Measurements from ENCODE around the gene LOXL3.

The LOXL3 gene, protein sequence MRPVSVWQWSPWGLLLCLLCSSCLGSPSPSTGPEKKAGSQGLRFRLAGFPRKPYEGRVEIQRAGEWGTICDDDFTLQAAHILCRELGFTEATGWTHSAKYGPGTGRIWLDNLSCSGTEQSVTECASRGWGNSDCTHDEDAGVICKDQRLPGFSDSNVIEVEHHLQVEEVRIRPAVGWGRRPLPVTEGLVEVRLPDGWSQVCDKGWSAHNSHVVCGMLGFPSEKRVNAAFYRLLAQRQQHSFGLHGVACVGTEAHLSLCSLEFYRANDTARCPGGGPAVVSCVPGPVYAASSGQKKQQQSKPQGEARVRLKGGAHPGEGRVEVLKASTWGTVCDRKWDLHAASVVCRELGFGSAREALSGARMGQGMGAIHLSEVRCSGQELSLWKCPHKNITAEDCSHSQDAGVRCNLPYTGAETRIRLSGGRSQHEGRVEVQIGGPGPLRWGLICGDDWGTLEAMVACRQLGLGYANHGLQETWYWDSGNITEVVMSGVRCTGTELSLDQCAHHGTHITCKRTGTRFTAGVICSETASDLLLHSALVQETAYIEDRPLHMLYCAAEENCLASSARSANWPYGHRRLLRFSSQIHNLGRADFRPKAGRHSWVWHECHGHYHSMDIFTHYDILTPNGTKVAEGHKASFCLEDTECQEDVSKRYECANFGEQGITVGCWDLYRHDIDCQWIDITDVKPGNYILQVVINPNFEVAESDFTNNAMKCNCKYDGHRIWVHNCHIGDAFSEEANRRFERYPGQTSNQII

DNA sequence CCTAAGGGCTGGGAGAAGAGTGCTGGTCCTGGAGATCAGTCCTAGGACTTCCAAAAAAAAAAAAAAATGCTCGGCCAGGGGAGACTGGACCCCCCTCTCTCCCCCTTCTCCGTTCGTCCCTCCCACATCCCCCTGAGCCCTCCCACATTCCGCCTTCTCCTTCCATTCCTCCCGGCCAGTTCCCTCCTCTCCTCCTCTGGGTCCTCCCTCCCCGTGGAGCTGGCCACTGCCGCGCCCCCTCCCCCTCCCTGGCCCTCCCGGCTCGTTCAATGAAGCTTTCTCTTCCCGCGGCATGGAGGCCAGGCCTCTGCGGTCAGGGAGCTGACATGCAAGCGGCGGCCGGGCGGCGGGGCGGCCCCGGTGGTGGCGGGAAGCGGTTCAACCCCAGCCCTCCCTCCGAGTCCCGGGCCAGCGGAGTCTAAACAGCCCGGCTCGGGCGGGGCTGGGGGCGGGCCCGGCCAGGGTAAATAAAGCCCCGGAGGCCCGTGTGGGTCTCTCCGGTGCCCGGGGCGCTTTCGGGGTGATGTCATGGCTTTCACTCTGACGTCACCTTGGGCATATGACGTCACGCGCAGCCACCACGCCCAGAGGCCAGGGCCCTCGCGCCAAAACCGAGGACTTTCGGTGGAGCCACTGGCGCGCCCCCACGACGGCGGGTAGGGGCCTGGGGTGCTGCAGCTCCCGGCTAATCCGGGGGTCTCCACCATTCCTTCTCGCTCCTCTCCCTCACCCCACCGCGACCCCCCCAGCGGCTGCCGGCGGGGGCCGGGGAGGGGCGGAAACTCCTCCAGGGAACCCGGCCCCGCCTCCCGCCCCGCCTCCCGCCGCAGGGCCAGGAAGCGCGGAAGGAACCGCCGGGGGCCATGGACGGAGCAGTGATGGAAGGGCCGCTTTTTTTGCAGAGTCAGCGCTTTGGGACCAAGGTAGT lies at the start of gene LOXL3, which contains the start of gene DOK1:
Gene LOXL3 (minus strand): TSS at position 51 of the 928 bp plus-strand sequence. CDS start 1,308 bp downstream, outside the sequence.
Gene DOK1 (plus strand): TSS at position 829 of the 928 bp plus-strand sequence. CDS start 35 bp downstream, at position 864.
- no peak for DNase-seq

DNA sequence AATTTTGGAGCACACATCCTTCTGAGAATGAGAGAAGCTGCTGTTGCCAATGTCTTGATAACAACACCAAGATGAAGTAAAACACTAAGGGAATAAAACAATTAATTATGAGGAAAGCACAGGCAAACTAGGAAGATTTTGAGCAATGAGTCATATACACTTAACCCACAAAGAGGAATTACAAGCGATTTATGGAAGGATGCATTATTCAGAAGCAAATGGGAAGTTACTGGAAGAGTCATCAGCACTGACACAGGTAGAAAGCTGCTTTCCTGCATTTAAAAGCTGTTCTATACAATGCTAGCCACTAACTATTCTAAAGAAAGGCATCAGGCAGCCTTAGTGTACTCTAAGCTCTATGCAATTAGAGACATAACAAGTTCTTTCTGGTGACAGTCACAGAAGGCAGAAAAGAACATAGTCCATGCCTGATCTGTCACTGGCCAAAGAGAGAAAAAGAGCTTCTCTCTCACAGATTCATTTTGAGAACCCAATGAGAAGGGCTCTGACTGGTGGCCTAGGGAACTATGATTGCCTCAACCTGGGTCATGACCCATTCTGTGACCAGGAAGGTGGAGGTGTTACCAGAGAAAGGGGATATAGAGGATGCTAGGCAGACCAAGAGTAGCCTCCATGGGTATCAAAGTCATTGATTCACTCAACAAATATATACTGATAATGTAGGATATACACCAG lies 49.0 kb upstream of the LOXL3 start:
- DNase-seq, result no peak

DNA sequence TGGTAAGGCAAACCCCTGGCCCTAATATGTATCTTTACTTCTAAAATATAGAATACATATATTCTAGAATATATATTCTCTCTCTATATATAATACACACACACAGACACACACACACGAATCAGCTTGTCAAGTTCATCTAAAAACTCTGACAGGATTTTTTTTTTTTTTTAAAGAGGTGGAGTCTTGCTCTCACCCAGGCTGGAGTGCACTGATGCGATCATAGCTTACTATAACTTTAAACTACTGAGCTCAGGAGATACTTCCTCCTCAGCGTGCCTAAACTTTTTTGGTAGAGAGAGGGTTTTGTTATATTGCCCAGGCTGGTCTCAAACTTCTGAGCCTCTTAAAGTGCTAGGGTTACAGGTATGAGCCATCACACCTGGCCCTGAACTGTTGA lies 45.9 kb upstream of the LOXL3 start:
- no peak for DNase-seq

DNA sequence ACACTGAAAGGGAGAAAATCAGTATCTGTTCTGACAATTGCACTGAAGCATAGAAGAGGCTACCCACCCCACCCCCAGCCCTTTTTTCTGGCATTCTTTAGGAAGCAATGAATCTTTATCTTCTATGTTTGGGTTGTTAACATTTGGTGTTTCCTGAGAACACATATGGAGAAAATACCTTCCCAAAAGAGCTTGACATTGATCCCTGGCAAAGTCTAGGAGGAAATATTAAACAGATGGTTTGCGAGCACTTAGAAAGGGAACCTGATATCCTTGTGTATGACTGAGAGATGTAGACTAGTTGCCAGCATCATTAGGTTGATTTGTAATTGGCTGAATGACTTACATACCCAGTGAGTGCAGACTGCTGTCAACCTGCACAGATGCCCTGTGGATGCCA lies 43.7 kb upstream of the LOXL3 start:
- DNase-seq, result no peak

DNA sequence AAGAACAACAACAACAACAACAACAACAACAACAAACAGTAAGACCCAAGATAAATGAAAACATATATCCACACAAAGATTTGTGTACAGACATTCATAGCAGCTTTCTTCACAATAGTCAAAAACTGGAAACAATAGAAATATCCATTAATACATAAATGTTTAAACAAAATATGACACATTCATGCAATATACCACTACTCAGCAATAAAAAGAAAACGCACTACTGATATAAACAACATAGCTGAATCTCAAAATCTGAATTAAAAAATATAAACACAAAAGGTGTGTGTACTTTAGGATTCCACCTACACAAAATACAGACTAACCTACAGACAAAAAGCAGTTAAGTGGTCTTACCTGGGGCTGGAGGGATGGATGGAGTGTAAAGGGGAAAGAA lies 42.8 kb upstream of the LOXL3 start:
- DNase-seq, result no peak

DNA sequence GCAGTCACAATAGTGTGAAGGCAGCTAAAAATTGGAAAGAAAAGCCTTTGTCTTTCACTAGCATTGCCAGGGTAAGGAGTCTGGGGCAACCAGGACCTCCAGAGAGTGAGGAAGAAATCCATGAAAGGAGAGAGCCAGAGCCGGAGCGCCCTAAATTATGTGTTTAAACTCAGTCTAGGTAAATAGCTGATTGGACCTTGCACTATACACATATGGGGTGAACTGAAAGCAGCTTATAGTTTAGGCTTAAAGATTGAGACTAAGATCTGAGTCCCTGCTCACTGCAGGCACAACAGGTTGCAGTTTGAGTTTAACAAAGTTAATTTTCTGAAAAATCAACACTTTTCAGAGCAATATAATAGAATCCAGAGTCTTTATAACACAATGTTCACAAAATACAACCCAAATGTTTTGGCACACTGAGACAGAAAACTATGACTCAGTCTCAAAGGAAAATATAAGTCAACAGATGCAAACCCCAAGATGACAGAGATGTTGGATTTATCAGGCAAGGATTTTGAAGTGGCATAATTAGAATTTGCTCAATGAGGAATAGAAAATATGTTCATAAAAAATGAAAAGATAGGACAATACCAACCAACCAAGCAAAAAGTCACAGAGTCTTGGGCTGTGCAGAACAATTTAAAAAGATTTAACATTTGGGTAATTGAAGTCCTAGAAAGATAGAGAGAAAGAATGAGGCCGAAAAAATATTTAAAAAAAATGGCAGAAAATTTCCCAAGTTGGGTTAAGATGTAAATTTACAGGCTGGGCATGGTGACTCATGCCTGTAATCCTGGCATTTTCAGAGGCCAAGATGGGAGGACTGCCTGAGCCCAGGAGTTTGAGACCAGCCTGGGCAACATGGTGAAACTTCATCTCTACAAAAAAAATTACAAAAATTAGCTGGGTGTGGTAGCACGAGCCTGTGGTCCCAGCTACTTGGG lies 40.4 kb upstream of the LOXL3 start:
- DNase-seq, result no peak

DNA sequence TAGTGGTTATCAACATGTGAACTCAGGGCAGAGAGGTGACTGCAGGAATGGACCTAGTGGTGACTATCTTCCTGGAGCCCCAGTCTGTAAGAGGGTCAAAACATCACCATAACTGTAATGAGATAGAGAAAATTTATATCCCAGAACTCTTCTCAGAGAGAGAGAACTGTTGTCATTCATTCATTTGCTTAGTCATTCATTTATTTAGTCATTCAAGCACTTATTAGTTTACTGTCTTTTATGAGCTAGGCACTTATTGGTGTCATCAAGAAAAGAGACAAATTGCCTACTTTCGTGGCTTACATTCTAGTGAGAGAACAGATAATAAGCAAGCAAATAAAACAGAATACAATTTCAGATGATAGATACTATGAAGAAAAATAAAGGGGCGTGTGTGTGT lies 34.9 kb upstream of the LOXL3 start:
- no peak for DNase-seq

DNA sequence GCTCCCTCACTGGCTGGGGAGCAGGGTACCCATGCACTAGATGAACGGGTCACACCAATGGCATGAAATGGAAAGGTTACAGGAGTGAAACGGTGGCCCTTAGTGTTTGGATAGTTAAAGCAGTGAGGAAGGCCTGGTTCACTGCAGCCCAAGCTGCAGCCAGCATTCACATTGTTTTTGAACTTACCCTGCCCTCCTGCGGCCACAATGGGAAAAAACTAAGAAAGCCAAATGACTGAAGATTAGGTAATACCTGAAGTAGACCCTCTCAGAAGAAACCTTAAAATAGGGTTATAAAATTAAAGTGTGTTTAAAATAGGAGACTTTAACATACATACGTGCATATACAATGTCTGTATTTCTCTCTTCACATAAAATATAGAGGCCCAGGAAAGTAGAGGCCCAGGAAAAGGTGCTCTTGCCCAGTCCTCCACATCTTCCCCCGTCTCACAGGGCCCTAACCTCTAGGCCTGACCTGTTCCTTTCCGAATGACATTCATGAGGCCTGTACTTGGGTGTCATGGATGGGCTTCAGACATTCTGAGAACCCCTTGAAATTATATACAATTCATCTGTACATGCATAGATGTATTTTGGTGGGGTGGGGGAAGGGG lies 34.0 kb upstream of the LOXL3 start:
- peak in 1 of 2 experiments; percentile 2 for DNase-seq

DNA sequence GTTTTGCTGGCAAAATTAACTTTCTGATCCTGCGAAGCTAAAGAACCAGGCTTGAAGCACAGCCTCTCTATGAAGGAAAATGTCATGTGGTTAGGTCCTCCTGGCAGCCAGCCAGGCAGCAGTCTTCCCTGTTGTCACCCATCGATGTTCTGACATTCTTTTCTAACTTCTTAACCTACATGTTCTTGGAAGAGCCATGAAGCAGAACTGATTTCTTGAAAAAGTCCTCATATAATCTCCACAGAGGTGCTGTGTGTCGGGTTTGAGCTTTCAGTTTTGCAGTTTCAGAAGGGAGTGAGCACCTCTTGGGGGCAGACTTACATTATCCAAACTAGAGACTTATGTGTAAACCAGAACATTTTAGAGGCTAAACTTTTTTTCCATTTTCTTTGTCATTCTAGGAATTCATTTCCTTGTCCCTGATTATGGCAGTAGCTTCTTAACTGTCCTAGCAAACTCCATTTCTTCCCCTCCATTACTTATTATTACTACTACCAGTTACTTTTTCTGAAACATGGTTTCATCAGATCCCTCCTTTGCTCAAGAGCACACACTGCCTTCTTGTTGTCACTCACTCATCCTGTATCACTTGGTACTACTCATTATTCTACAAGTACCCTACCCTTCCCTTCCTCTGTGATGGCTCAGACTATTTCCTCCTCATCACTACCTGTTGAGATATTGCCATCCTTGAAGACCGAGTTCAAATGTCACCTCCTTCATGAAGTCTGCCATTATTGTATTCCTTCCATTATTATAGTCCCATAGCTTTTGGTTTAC lies 31.9 kb upstream of the LOXL3 start:
- DNase-seq, result no peak

DNA sequence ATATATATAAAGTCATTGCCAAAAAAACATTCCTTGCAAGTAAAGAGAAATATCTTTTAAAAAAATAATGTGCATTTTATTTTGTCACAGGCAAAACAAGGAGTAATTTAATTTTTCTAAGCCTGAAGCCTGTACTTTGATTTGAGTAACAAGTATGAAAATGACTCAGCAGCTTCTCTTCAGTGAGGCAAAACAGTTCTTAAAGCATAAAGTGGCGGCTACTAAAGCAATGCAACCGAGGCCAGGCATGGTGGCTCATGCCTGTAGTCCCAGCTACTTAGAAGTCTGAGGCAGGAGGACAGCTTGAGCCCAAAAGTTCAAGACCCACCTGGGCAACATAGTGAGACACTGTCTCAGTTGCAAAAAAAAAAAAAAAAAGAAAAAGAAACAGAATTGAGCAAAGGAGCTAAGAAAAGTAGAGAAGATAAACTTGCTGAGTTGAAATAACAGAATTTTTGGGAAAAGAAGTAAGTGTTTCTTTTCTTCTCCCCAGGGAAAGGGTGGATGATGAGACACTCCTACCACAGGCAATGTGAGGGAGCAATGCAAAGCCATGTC lies 30.4 kb upstream of the LOXL3 start:
- no peak for DNase-seq

DNA sequence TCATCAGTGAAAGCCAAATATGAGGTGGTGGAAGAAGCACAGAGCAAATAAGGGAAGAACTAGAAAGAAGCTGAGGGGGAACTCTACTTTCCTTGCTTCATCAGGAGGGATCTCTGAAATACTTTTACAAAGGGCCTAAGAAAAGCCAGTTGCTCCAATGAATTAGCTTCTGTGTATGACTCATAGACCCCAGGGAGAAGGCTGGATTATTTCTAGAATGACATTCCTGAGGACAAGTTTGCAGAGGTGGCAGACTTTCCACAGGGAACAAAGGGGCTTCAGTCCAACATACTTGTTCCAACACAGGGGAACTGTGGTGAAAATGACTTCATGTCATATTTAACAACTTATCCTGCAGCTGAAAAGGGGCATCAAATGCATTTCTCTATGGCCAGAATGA lies 29.8 kb upstream of the LOXL3 start:
- DNase-seq, result no peak

DNA sequence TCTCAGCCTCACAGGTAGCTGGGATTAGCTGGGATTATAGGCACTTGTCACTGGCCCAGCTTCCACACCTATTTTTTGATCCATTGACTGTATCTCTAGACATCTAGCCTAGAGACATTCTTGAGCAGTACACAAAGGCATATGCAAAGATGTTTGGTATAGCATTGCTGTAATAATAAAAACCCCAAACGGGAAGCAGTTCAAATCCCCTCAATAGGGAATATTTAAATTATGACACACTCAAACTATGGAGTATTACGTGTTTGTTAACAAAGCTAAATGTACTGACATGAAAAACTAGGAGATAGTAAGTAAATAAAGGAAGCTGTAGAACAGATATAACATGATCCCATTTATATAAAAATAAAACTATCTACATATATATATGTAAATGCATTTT lies 28.4 kb upstream of the LOXL3 start:
- no peak for DNase-seq

DNA sequence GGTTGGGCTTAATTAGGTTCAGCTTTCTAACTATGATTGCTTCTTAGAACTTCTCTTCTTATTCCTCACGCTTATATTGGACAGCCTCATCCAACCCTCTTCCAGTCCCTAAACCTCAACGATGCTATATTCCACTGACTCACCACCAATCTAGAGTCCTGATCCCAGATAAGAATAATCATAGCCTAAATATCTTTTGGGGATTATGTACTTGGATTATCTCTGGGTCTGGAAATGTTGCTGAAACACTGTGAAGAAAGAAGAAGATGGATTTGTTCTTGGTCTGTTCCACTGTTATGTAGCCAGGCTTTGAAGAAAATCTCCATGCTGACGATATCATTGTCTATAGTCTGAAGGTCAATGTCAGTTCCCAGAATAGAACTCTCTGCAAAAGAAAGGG lies 27.7 kb upstream of the LOXL3 start:
- no peak for DNase-seq

DNA sequence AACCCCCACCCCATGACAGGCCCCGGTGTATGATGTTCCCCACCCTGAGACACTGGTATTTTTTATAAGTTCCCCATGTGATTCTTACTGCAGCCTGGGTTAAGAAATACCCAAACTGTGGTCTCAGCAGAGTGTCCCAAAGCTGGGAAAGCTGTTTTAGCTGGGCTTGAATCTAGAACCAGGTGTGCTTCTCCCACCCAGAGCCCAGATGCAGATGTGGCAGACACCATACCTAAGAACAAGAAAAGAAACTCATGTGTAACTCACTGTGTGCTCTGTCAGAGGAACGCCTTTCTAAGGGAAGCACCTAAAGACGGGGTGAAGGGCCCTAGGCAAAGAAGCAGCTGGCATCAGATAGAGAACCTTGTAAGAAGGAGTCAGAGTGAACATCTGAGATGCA lies 24.7 kb upstream of the LOXL3 start:
- DNase-seq, result no peak

DNA sequence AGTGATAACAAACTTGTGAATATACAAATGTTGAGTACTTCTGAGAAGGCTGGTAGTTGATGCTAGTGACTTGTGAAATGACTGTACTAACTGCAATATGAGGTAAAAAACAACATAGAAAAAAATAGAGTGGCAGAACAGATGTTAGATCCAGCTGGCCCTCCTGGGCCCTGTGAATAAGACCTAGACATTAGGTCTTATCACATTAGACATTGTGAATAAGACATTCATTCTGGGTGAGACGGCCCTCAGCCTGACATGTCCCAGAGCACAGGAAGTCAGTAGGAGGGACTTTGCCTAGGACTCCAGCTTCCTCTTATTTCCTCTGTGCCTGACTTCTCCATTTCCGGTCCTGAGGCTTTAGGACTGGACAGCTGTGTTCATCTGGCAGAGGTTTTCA lies 23.7 kb upstream of the LOXL3 start:
- no peak for DNase-seq

DNA sequence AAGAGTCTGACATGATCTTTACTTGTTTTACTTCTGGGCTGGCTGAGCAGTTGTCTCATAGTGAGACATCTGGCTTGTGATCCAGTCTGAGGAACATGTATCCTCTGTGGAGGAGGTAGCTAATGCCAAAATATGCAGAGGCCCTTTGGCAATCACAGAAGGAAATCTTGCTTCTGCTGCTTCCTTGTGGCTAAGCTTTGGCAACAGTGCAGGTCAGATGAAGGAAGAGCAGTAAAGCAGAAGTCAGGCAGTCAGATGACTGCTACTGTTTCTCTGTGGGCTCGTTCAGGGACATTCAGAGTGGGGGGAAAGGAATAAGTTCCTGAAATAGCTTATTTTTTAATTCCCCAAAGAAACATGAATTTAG lies 23.1 kb upstream of the LOXL3 start:
- no peak for DNase-seq

DNA sequence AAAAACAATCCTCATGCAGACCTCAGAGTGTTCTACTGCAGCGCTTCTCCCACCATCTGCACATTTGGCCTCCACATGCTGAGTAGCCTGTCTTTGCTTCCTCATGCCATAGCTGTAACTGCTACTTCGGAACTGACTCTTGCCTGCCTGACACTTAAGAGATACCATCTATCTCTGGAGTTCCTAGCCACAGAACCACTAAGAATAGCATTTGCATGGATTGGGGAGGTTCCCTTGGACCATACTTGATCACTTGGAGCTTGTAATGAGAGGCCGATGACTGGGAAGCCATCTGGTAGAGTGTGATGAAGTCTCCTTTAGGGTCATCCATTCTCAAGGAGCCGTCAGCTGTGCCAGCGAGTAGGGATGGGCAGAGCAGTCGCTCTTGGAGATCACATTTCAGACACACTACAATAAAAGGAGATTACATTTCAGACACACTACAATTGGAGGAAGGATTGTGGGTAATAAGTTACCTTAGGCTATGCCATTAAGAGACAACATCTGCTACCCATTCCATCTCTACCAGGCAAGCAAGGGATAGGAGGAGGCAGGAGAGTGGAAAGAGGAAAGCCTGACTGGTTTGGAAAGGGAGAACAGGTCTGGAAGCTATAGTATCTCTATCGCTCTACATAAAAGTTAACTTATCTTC lies 22.6 kb upstream of the LOXL3 start:
- DNase-seq, result no peak

DNA sequence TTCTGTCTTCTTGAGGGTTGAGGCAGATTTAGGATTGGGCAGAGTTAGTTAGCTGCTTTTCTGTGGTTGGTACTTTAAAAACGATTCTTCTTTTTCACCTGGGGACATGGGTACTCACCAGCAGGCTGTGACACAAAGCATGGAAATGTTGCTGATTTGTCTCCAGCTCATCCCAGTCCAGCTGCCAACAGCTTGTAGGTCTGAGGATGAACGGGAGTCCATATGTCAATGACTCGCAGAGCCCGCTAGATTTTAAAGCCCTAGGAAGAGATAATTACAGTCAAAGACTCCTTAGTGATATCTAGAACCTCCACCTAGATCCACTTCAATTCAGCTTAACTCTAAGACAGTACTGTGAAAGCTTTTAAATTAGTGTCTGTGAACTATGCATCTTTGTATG lies 21.6 kb upstream of the LOXL3 start:
- no peak for DNase-seq

All from cerebellar nuclear complex (tissue), 1 donor.